ENCODE data around the gene NSFL1C. TPM values are rescaled to one million over a fixed set of nuclear protein-coding genes. Genes with fewer than 3 reads are reported as not detected.

Gene NSFL1C
- total and polyA plus RNA-seq, 2 experiments from 2014 or later, result 46.2 to 102 TPM

DNA sequence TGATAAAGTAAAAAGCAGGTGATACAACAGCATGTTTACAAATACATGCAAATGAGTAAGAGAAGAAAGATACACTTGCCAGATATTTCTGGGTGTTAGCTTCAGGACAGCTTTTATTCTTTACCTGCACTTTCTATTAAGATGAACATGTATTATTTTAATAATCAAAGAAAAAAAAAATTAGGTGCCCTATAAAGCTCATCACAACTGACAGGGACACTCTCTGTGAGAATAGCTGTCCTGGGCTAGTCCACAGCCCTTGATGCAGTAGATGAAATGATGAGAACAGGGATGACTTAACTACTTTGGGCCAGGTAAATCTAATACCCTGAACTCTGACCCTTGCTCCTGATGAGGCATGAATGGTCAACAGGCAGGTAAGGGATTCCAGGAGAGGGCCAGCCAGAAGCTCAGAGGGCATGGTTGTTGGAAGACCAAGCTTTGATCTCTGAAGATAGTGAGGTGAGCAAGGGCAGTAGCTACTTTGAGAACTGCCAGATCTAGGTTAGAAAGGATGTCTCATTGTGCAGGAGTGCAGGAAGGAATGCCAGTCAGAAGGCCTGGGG, 15.6 kb downstream of the NSFL1C start:
- DNase-seq (ENCODE audit: low read depth in 1 of 2, low spot score in 1 of 2), result no peak
- Histone ChIP-seq H3K4me3 (no peak overlapping the region), H3K27me3 (no peaks in the 10 kb centered on the region), H3K9me3 (ENCODE audit: low read depth) (no peaks in the 10 kb centered on the region), H3K4me1 (ENCODE audit: low read depth) (no peaks in the 10 kb centered on the region), H3K27ac (no peak overlapping the region), H3K36me3 (peaks cover 76% of the 10 kb centered on the region)
- no peak for TF ChIP-seq CTCF (IDR thresholded peaks at IDR 0.05; ENCODE audit: low read depth, low read length)

GRCh38 chr20:1449370-1449769, 17.3 kb downstream of the NSFL1C start:
- H3K27ac ChIP-seq, result no peak overlapping the region
- H3K9me3 ChIP-seq (ENCODE audit: low read depth), result no peaks in the 10 kb centered on the region
- peaks cover 82% of the 10 kb centered on the region for H3K36me3 ChIP-seq
- no peak for DNase-seq (ENCODE audit: low read depth in 1 of 2, low spot score in 1 of 2)
- TF ChIP-seq CTCF (IDR thresholded peaks at IDR 0.05; ENCODE audit: low read depth, low read length), result no peak
- H3K4me1 ChIP-seq (ENCODE audit: low read depth), result no peaks in the 10 kb centered on the region
- no peak overlapping the region for H3K4me3 ChIP-seq
- no peaks in the 10 kb centered on the region for H3K27me3 ChIP-seq

GRCh38 chr20:1448081-1448620, 18.5 kb downstream of the NSFL1C start:
- no peak overlapping the region for H3K27ac ChIP-seq
- no peaks in the 10 kb centered on the region for H3K27me3 ChIP-seq
- TF ChIP-seq CTCF (IDR thresholded peaks at IDR 0.05; ENCODE audit: low read depth, low read length), result no peak
- no peaks in the 10 kb centered on the region for H3K4me1 ChIP-seq (ENCODE audit: low read depth)
- H3K36me3 ChIP-seq, result peaks cover 82% of the 10 kb centered on the region
- no peak for DNase-seq (ENCODE audit: low read depth in 1 of 2, low spot score in 1 of 2)
- no peak overlapping the region for H3K4me3 ChIP-seq
- no peaks in the 10 kb centered on the region for H3K9me3 ChIP-seq (ENCODE audit: low read depth)

DNA sequence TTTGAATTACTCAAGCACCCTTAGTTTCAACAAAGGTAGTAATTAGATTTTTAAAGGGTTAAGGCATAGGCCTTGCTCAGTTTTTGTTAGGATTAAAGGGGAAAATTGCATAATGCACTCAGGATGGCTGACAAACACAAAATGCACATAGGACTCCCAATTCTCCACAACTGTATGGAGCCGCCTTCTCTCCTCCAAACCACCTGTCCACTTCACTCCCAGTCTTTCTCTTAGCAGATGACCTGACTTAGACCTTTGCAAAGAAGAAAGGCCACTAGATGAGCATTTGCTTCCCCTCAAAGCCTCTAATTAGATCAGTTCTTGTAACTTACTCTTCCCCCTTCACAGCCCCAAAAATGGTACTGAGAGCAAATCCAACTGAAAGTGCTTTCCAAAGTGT, 20.1 kb downstream of the NSFL1C start:
- no peak overlapping the region for H3K4me3 ChIP-seq
- H3K9me3 ChIP-seq (ENCODE audit: low read depth), result no peaks in the 10 kb centered on the region
- no peaks in the 10 kb centered on the region for H3K4me1 ChIP-seq (ENCODE audit: low read depth)
- peaks cover 77% of the 10 kb centered on the region for H3K36me3 ChIP-seq
- no peaks in the 10 kb centered on the region for H3K27me3 ChIP-seq
- TF ChIP-seq CTCF (IDR thresholded peaks at IDR 0.05; ENCODE audit: low read depth, low read length), result no peak
- DNase-seq (ENCODE audit: low read depth in 1 of 2, low spot score in 1 of 2), result no peak
- no peak overlapping the region for H3K27ac ChIP-seq

GRCh38 chr20:1443085-1443484, 23.6 kb downstream of the NSFL1C start:
- no peaks in the 10 kb centered on the region for H3K9me3 ChIP-seq (ENCODE audit: low read depth)
- no peak overlapping the region for H3K27ac ChIP-seq
- DNase-seq (ENCODE audit: low read depth in 1 of 2, low spot score in 1 of 2), result no peak
- H3K4me3 ChIP-seq, result no peak overlapping the region
- no peaks in the 10 kb centered on the region for H3K4me1 ChIP-seq (ENCODE audit: low read depth)
- no peaks in the 10 kb centered on the region for H3K27me3 ChIP-seq
- peaks cover 49% of the 10 kb centered on the region for H3K36me3 ChIP-seq
- TF ChIP-seq CTCF (IDR thresholded peaks at IDR 0.05; ENCODE audit: low read depth, low read length), result no peak

Data from cardiac muscle cell (in vitro differentiated cells and primary cell).